Immature natural killer cell (primary cell): Measurements from ENCODE around the gene CDC26. TPM values are rescaled to one million over a fixed set of nuclear protein-coding genes. Genes with fewer than 3 reads are reported as not detected.
"Not testable (repeated sequence)": the region's sequence is repeated elsewhere in the genome, so short reads cannot be mapped to it uniquely, and the experiment has no call there.

Experiments
- DNase-seq, 3 donors: peaks; one replicate each; pipeline ENCODE4 v3.0.0; 2022; ENCODE audit warnings: mixed read lengths in 1 of 3
- H3K27ac Mint-ChIP-seq, 6 donors: one replicate each; pipeline ENCODE4 v1.8.0; 2020; ENCODE audit warnings: mixed read lengths in 6 of 6, mild to moderate bottlenecking in 5 of 6, inconsistent platforms in 4 of 6, moderate library complexity in 3 of 6
- H3K27me3 Mint-ChIP-seq, 3 donors: one replicate each; pipeline ENCODE4 v1.8.0; 2020 to 2021; ENCODE audit warnings: low read depth in 3 of 3, mild to moderate bottlenecking in 3 of 3, mixed read lengths in 3 of 3, moderate library complexity in 3 of 3, inconsistent platforms in 1 of 3
- H3K36me3 Mint-ChIP-seq, 3 donors: one replicate each; pipeline ENCODE4 v1.8.0; 2020; ENCODE audit warnings: mixed read lengths in 3 of 3, inconsistent platforms in 2 of 3, mild to moderate bottlenecking in 2 of 3
- H3K4me1 Mint-ChIP-seq, 2 donors: one replicate each; pipeline ENCODE4 v1.8.0; 2020; ENCODE audit warnings: inconsistent platforms in 2 of 2, mild to moderate bottlenecking in 2 of 2, mixed read lengths in 2 of 2, moderate library complexity in 1 of 2
- H3K4me3 Mint-ChIP-seq, 5 donors: one replicate each; pipeline ENCODE4 v1.8.0; 2020; ENCODE audit warnings: mild to moderate bottlenecking in 5 of 5, mixed read lengths in 5 of 5, inconsistent platforms in 3 of 5, moderate library complexity in 3 of 5
- H3K9me3 Mint-ChIP-seq, 6 donors: one replicate each; pipeline ENCODE4 v1.8.0; 2020; ENCODE audit warnings: mild to moderate bottlenecking in 6 of 6, mixed read lengths in 6 of 6, inconsistent platforms in 4 of 6, moderate library complexity in 3 of 6
- polyA plus RNA-seq, 3 donors: library from polyadenylated mRNA; unstranded; fragments of 300-500 nt; fragmentation: Illumina TruSeq; gene quantifications; one replicate each; pipeline ENCODE4 v1.2.3, GENCODE V29; 2021

Gene CDC26
- polyA plus RNA-seq, 3 donors from 2014 or later = 136 to 141 (median 137) TPM

DNA sequence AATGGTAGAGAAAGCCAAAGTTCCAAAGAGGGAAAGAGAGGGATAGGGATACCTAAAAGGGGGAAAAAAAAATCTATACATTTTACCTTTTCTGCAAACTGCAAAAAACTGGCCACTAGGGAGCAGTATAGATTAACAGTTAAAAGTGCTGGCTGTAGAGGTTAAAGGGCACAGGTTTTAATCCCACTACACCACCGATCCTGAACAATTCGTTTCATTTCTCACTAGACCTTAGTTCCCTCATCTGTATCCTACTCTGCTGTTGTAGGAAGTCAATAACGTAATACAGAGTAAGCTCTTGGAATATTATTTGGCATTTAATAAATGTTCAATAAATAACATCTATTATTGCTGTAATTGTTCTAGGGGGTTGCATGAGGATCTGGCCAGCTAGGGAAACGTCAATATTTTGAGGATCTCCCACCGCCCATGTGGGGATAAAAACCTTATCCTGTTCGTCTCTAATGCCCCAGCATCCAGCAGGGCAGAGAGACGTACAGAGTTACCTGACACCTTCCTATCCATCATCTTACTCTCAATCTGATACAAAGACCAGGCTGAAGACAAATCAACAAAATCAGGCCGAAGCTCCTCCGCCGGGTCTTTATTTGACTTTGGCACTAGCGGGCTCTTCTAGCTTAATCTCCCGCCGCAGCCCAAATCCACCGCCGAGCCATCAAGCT lies 757 bp downstream of the CDC26 start:
- Mint-ChIP-seq H3K27ac (no peak overlapping the region), H3K4me3 (no peak overlapping the region), H3K27me3 (no peaks in the 10 kb centered on the region), H3K4me1 (peaks cover 7 to 13% of the 10 kb centered on the region in 2 donors), H3K9me3 (no peaks in the 10 kb centered on the region), H3K36me3 (peaks cover 11 to 32% (median 24%) of the 10 kb centered on the region in 3 donors)
- peak; percentile 64 to 67 (median 65) for DNase-seq

DNA sequence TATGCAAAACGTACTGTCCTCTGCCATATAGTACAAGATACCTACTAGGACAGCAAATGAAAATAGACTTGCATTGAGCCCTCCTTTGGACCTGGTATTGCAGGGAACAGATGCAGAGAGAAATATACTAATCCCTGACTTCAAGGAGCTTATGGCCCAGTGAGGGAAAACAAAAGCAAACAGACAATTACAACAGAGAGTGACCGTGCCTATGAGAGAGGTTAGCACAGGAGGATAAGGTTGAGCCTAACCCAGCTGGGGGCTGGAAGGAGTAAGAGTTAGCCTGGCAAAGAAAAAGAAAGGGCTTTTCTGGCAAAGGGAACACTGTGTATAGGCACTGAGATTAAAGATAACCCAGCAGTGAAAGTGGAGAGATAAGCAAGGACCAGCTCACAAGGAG lies 5.5 kb downstream of the CDC26 start:
- no peak overlapping the region for H3K27ac Mint-ChIP-seq
- no peak overlapping the region for H3K4me3 Mint-ChIP-seq
- H3K27me3 Mint-ChIP-seq = no peaks in the 10 kb centered on the region
- peaks cover 15 to 34% (median 28%) of the 10 kb centered on the region in 3 donors for H3K36me3 Mint-ChIP-seq
- no peaks in the 10 kb centered on the region for H3K9me3 Mint-ChIP-seq
- DNase-seq = no peak
- H3K4me1 Mint-ChIP-seq = peaks cover 3 to 9% of the 10 kb centered on the region in 2 donors

DNA sequence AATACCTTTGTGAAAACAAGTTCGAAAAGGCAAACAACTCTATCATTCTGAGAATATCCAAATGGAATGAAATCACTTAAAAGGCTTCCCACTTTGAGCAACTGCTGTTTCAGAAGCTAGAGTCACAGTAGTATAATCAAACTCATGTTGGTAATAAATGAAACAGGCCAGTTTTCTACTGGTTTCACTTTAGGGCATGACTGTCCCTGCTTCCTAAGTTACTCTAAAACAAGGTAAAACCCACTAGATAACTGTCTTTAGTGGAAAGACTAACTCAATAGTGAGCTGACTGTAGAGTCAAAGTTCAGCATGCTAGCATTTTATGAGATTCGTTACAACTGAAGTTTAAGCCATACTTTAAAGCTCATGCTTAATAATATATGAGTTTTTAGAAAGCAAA lies 6.0 kb downstream of the CDC26 start:
- Mint-ChIP-seq H3K27ac (no peak overlapping the region), H3K4me3 (no peak overlapping the region), H3K27me3 (no peaks in the 10 kb centered on the region), H3K9me3 (no peaks in the 10 kb centered on the region), H3K36me3 (peaks cover 15 to 34% (median 28%) of the 10 kb centered on the region in 3 donors), H3K4me1 (peaks cover 3 to 9% of the 10 kb centered on the region in 2 donors)
- no peak for DNase-seq

DNA sequence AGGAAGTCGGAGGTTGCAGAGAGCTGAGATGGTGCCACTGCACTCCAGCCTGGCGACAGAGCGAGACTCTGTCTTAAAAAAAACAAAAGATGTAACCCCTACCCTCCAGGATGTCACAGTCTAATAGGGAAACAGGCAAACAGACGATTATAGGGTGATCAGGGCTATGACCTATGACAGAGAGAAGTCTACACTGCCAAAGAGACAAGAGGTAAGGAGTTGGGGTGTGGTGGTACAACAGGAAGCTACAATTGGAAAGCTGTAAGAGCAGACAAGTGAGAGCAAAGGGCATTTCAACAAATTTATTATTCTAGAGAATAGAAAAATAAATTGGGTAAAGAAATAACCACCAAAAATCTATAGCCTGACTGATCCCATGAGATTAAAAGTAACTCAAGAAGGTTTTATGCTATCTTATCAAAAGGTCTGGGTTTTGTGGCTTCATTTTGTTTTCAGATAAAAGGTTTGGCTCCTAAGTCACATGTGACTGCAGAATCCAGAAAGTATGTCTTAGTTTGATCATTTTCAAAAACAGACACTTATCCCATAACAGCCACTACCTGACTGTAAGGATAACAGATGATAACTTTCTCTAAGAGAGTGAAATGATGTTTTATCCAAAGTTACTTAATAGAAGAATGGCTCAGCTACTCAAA lies 7.3 kb downstream of the CDC26 start:
- H3K27ac Mint-ChIP-seq = peak overlapping the region in 2 of 6 donors; percentile 56 to 65
- peaks cover 3 to 9% of the 10 kb centered on the region in 2 donors for H3K4me1 Mint-ChIP-seq
- no peaks in the 10 kb centered on the region for H3K9me3 Mint-ChIP-seq
- no peak overlapping the region for H3K4me3 Mint-ChIP-seq
- H3K36me3 Mint-ChIP-seq = peaks cover 12 to 31% (median 25%) of the 10 kb centered on the region in 3 donors
- DNase-seq = no peak
- no peaks in the 10 kb centered on the region for H3K27me3 Mint-ChIP-seq

DNA sequence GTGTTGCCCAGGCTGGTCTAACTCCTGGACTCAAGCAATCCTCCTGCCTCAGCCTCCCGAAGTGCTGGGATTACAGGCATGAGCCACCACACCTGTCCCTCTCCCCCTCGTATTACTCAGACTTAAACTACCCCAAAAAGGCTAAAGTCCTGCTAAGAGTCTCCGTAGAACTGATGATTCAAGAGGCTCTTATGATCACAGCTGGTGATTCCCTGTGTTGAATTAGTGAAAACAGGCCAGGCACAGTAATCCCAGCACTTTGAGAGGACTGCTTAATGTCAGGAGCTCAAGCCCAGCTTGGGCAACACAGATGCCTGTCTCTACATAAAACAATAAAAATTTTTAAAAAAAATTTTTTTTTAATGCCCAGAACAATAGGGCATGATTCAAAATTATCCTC lies 9.2 kb downstream of the CDC26 start:
- H3K4me3 Mint-ChIP-seq = no peak overlapping the region
- no peaks in the 10 kb centered on the region for H3K27me3 Mint-ChIP-seq
- H3K27ac Mint-ChIP-seq = no peak overlapping the region
- no peaks in the 10 kb centered on the region for H3K9me3 Mint-ChIP-seq
- H3K4me1 Mint-ChIP-seq = peaks cover 3 to 9% of the 10 kb centered on the region in 2 donors
- no peak for DNase-seq
- H3K36me3 Mint-ChIP-seq = peaks cover 18 to 26% (median 24%) of the 10 kb centered on the region in 3 donors

DNA sequence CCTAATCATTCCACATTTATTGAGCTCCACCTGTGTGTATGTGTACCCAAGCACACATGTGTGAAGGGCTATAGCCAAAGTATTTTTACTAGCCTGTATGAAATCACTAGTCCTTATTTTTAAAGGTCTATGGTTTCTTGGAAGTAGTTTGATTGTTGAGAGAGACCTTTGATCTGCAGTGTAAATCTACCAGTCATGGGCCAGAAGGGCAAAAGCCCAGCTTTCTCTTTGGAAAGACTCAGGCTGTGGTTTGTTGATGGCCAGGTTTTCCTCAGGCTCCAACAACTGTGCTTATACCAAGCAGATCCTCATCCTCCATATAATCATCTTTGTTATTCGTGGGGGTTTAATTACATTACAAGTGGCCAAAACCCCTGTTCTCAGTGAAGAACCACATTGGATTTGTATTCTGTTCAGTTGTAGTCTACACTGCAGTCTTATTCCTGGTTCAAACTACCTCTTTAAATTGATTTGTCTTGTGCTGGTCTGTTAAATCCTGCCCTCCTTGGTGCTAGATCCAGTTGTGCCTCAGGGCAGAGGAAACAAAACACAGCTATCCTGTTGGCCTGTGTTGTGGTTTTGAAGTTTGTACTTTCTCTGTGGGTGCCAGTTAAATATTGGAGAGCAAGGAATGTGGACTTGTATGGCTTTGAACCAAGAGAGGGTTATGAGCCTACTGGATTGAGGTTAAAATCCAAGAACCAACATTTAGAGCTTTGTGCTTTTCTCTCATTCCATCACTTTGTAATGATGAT lies 13.3 kb downstream of the CDC26 start:
- H3K4me3 Mint-ChIP-seq = no peak overlapping the region

DNA sequence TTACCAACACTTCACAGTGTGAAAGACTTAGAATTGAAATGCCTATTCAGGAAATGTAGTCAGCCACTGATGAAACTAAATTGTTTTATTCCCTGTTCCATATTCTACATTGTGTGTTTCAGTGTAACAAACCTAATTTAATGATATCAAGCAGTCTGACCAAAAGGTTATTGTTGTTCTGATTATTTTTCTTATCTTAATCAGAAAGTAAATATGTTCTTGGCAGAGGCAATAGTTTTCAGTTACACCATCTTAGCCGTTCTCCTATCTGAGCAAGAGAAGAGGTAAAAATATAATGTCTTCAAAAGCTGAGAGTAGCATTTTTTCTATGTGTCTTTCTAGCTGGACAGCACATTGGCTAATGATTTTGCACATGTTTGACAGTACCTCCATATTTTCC lies 17.1 kb downstream of the CDC26 start:
- no peak for DNase-seq
- Mint-ChIP-seq H3K27ac (no peak overlapping the region), H3K36me3 (peaks cover 11 to 27% (median 19%) of the 10 kb centered on the region in 3 donors), H3K4me1 (no peaks in the 10 kb centered on the region), H3K9me3 (no peaks in the 10 kb centered on the region), H3K4me3 (no peak overlapping the region), H3K27me3 (peaks cover 0 to 2% (median 0%) of the 10 kb centered on the region in 3 donors)

More for the DNA sequence above, 13.3 kb downstream of the CDC26 start:
- H3K27ac Mint-ChIP-seq = no peak overlapping the region
- H3K27me3 Mint-ChIP-seq = no peaks in the 10 kb centered on the region
- H3K4me1 Mint-ChIP-seq = no peaks in the 10 kb centered on the region
- DNase-seq = no peak
- peaks cover 12 to 31% (median 16%) of the 10 kb centered on the region in 3 donors for H3K36me3 Mint-ChIP-seq
- H3K9me3 Mint-ChIP-seq = no peaks in the 10 kb centered on the region

DNA sequence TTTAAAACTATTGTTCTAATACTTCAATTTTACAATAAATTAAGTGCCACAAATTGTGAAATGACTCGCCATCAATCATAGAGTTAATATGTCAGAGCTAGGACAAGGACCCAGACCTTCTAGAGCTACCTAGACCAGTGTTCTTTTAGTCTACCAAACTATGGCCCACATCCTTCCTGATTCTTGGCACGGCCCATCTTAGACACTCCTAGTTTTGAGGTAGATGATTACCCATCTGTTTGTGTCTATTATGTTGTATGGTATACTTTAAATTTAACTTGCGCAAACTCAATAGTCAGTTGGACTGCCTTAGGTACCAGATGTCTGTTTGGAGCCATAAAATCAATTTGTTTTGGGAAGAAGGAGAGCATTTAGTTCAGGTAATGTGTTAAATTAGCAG lies 17.5 kb downstream of the CDC26 start:
- Mint-ChIP-seq H3K27me3 (peaks cover 0 to 2% (median 0%) of the 10 kb centered on the region in 3 donors), H3K27ac (no peak overlapping the region), H3K4me1 (no peaks in the 10 kb centered on the region), H3K36me3 (peaks cover 11 to 27% (median 19%) of the 10 kb centered on the region in 3 donors), H3K4me3 (no peak overlapping the region), H3K9me3 (no peaks in the 10 kb centered on the region)
- DNase-seq = no peak

DNA sequence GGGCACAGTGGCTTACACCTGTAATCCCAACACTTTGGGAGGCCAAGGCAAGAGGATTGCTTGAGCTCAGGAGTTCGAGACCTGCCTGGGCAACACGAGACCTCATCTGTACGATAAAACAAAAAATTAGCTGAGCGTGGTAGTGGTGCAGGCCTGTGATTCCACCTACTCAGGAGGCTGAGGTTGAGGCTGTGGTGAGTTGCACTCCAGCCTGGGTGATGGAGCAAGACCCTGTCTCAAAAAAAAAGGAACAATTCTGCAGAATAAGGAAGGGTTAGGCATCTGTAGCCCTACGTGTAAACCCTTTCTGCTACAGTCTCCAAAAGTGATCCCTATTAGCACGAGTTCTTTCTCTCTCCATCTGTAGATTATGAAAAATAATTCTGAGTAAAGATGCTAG lies 19.9 kb downstream of the CDC26 start:
- Mint-ChIP-seq H3K27ac (no peak overlapping the region), H3K27me3 (peaks cover 0 to 2% (median 0%) of the 10 kb centered on the region in 3 donors), H3K4me3 (no peak overlapping the region), H3K4me1 (no peaks in the 10 kb centered on the region), H3K36me3 (peaks cover 10 to 16% (median 11%) of the 10 kb centered on the region in 3 donors), H3K9me3 (peaks cover 0 to 3% (median 0%) of the 10 kb centered on the region in 6 donors)
- no peak for DNase-seq

DNA sequence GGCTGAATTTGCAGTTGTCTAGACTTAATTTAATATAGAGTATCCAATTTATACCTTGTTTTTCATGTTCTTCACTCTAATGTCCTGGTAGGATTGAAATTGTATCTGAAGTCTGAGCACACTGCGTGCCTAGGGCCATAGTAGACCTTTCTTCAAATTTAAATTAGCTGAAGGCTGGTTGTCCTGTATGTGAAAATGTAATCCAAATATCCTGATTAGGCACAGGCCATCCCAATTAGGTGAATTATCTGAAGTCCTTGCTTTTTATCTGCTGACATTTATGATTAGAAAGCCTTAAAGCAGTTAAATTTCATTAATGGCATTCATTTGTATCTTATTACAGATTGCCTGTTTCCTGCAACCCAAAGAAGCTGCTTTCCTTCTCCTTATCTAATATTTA lies 20.4 kb downstream of the CDC26 start:
- Mint-ChIP-seq H3K36me3 (peaks cover 10 to 12% (median 11%) of the 10 kb centered on the region in 3 donors), H3K9me3 (peaks cover 0 to 3% (median 0%) of the 10 kb centered on the region in 6 donors), H3K4me3 (no peak overlapping the region), H3K4me1 (no peaks in the 10 kb centered on the region), H3K27me3 (peaks cover 0 to 2% (median 0%) of the 10 kb centered on the region in 3 donors), H3K27ac (no peak overlapping the region)
- no peak for DNase-seq

DNA sequence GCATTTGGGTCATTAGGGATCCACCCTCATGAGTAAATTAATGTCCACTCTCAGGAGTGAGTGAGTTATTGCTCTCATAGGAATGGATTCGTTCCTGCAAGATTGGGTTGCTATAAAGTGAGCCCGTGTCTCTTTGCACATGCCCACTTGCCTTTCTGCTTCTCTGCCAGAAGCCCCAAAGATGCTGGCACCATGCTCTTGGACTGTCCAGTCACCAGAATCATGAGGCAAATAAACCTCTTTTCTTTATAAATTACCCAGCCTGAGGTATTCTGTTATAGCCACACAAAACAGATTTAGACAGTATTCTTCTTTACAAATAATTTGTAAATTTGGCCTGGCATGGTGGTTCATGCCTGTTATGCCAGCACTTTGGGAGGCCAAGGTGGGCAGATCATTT lies 24.6 kb downstream of the CDC26 start:
- Mint-ChIP-seq H3K9me3 (peaks cover 0 to 3% (median 0%) of the 10 kb centered on the region in 6 donors), H3K4me3 (no peak overlapping the region), H3K36me3 (peaks cover 4 to 5% (median 4%) of the 10 kb centered on the region in 3 donors), H3K4me1 (no peaks in the 10 kb centered on the region), H3K27me3 (peaks cover 0 to 2% (median 0%) of the 10 kb centered on the region in 3 donors), H3K27ac (no peak overlapping the region)
- DNase-seq = no peak

DNA sequence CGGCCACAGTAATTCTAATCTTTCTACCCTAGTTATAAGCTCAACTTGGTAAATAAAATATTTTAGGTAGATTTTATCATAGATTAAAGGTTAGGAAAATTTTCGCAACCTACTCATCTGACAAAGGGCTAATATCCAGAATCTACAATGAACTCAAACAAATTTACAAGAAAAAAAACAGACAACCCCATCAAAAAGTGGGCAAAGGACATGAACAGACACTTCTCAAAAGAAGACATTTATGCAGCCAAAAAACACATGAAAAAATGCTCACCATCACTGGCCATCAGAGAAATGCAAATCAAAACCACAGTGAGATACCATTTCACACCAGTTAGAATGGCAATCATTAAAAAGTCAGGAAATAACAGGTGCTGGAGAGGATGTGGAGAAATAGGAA lies 25.7 kb downstream of the CDC26 start:
- not testable (repeated sequence) for H3K27ac Mint-ChIP-seq, H3K36me3 Mint-ChIP-seq, H3K4me3 Mint-ChIP-seq, H3K27me3 Mint-ChIP-seq, H3K9me3 Mint-ChIP-seq, H3K4me1 Mint-ChIP-seq, DNase-seq

DNA sequence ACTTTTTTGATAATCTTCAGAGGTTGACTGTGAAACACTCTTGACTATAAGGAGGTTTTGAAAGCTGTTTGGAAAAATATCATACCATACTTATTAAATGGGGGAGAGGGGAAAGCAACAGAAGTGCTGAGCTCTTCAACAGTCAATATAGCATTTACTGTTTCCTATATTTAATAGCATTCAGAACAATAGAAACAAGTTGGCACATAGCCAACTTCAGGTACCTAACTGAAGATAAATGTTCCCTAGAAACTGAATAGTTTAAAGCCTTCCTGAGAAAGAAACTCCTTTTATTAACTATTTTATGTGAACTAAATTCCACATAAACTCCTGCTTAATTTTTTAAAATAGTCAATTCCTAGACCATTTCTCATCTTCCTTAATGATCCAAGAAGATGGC lies 27.7 kb downstream of the CDC26 start:
- Mint-ChIP-seq H3K36me3 (peaks cover 0 to 5% (median 4%) of the 10 kb centered on the region in 3 donors), H3K4me3 (no peak overlapping the region), H3K4me1 (no peaks in the 10 kb centered on the region), H3K27ac (no peak overlapping the region), H3K9me3 (peaks cover 0 to 3% (median 0%) of the 10 kb centered on the region in 6 donors), H3K27me3 (no peaks in the 10 kb centered on the region)
- no peak for DNase-seq

DNA sequence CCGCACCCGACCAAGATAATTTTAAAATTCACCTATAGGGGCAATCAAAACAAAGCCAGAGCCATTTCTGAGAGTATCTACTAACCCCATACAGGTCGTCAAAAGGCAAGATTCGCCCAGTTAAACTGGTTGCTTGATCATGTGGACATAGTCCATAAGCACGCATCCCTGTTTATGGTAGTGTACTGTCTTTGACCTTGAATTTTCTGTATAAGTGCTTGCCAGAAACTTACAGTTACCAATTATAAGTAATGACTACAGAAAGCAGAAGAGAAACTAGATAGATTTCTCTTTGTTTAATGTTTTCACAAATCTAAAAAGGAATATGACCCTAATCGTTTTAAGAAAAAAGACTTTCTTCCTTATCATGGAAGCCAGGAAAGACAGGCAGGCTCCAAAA lies 28.4 kb downstream of the CDC26 start:
- Mint-ChIP-seq H3K9me3 (peaks cover 0 to 3% (median 0%) of the 10 kb centered on the region in 6 donors), H3K27me3 (no peaks in the 10 kb centered on the region), H3K36me3 (peaks cover 0 to 5% (median 4%) of the 10 kb centered on the region in 3 donors), H3K27ac (no peak overlapping the region), H3K4me3 (no peak overlapping the region), H3K4me1 (no peaks in the 10 kb centered on the region)
- DNase-seq = no peak
